Limb (tissue), 2 donors: ENCODE data around the gene DBP.

Source experiments
- DNase-seq, 2 donors: peaks; one replicate each; pipeline ENCODE4 v3.0.0-alpha.2; 2016; ENCODE audit errors: extremely low spot score in 2 of 2

The DBP gene

DNA sequence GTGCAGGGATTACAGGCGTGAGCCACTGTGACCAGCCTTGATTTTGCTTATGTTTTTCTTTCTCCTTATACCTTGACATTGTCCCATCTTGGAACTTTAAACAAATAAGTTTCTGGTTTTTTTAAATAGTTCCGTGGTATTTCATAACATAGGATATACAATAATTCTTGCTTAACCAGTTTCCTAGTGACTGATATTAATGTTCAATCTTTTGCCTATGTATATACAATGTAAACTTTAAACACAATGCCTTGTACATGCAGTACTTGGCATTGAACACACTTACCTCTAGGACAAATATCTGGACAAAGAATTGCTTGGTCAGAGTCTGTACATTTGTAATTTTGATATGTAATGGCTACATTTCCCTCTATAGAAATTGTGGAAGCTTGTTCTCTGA, 55.0 kb downstream of the DBP start:
- no peak for DNase-seq
